HG02852 (cell line): ENCODE data around the gene BCL10.

ENCODE experiments used
- ATAC-seq: cut with Tn5 transposase; IDR thresholded peaks from one replicate; pipeline ENCODE4 v1.9.1; 2021; ENCODE audit warnings: mild to moderate bottlenecking, moderate library complexity; ENCODE audit not compliant: unreplicated experiment

BCL10 gene

DNA sequence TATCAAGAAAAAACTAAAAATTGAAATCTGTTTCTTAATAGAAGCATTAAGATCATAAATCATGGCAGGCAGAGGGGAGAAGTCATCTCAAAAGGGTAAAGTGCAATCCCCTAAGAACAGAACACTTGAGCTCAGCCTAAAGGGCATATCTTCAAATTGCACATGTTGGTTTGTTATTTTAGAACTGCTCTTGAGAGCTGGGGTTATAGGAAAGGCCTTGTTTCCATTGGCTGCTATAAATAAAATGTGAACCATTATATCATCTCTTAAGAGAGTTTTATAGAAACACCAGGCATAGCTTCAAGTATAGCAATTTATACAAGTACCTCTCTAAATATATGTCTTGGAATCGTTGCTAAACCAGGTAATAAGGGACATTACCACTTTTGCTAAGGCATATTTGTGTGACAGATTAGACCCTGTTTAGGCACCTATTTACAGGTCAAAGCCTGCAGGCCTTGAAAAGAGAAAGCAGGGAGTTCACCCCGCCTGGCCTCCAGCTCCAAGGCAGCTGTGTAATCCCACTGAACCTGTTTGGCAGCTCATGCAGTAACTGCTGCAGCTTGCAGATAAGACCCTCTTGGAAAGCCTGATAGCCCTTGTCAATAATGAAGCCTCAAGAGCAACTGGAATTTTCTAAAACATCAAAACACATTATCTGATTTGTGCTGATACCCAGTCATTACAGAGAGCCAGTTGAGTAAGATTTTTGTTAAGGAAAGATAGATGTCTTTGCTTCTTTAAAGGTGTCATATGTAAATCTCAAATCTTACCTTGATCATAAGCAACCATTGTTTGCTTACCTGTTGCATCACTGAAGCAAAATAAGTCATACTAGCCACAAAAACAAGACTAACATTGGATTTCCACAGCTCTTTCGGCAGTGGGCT is 51.5 kb downstream of the BCL10 start:
- ATAC-seq = no peak

- ATAC-seq = no peak
Observed at GRCh38 chr1:85224295-85224694, 52.1 kb downstream of the BCL10 start.

- ATAC-seq = no peak
Observed at GRCh38 chr1:85223334-85223733, 53.1 kb downstream of the BCL10 start.

- ATAC-seq = no peak
Observed at GRCh38 chr1:85220756-85221201, 55.7 kb downstream of the BCL10 start.

- no peak for ATAC-seq
Observed at GRCh38 chr1:85219853-85220610, 56.4 kb downstream of the BCL10 start.

GRCh38 chr1:85216697-85217096 is 59.7 kb downstream of the BCL10 start:
- ATAC-seq = no peak
